DOHH2 (cell line): ENCODE measurements around the gene NR1H4.

Experiments used
- CTCF ChIP-seq: fragments of 200-600 bp; sonication (generic); IDR thresholded peaks from one replicate; pipeline ENCODE4 v1.5.1; 2014; ENCODE audit warnings: antibody characterized with exemption, mild to moderate bottlenecking, low read depth, low read length; ENCODE audit not compliant: poor library complexity, severe bottlenecking
- EZH2phosphoT487 ChIP-seq: fragments of 200-600 bp; sonication (generic); IDR thresholded peaks from 2 replicates; pipeline ENCODE4 v1.6.1; 2017; ENCODE audit warnings: borderline replicate concordance, mild to moderate bottlenecking, antibody characterized with exemption, low read length, moderate library complexity, mixed read lengths

GRCh38 chr12:100443434-100443833 lies 30.2 kb upstream of the NR1H4 start:
- TF ChIP-seq CTCF, result no peak
- no peak for TF ChIP-seq EZH2phosphoT487
